Subcutaneous abdominal adipose tissue (tissue), 5 donors: ENCODE results near the gene ULK1.
A peak's percentile ranks its signal among the peaks of the same experiment; 100 is the strongest.
"Not testable (repeated sequence)": the region's sequence is repeated elsewhere in the genome, so short reads cannot be mapped to it uniquely, and the experiment has no call there.

Experiments
- H3K27ac ChIP-seq: one replicate; pipeline ENCODE4 v1.7.0; 2013; ENCODE audit warnings: low read depth, mild to moderate bottlenecking, inconsistent platforms, low read length, moderate library complexity
- H3K27me3 ChIP-seq, 5 donors: one replicate each; pipeline ENCODE4 v1.7.0; 2013; ENCODE audit warnings: low read length in 5 of 5, inconsistent platforms in 1 of 5; ENCODE audit not compliant: control insufficient read depth in 5 of 5, insufficient read depth in 4 of 5
- H3K36me3 ChIP-seq, 5 donors: one replicate each; pipeline ENCODE4 v1.7.0; 2013; ENCODE audit warnings: low read length in 5 of 5; ENCODE audit not compliant: control insufficient read depth in 5 of 5, insufficient read depth in 5 of 5
- H3K4me1 ChIP-seq, 5 donors: one replicate each; pipeline ENCODE4 v1.7.0; 2013; ENCODE audit warnings: low read length in 5 of 5, mild to moderate bottlenecking in 3 of 5, moderate library complexity in 1 of 5; ENCODE audit not compliant: control insufficient read depth in 5 of 5, insufficient read depth in 5 of 5
- H3K4me3 ChIP-seq, 5 donors: one replicate each; pipeline ENCODE4 v1.7.0; 2013; ENCODE audit warnings: low read length in 5 of 5, low read depth in 1 of 5
- H3K9ac ChIP-seq, 5 donors: one replicate each; pipeline ENCODE4 v1.7.0; 2013; ENCODE audit warnings: low read length in 5 of 5, mild to moderate bottlenecking in 4 of 5, moderate library complexity in 3 of 5
- H3K9me3 ChIP-seq, 5 donors: one replicate each; pipeline ENCODE4 v1.7.0; 2013; ENCODE audit warnings: low read length in 5 of 5; ENCODE audit not compliant: control insufficient read depth in 5 of 5
- donor health status: healthy.
- donor health status: healthy.
- donor health status: healthy.
- donor health status: healthy.
- donor health status: healthy.

ULK1 gene

GRCh38 chr12:131959116-131959515, 64.7 kb downstream of the ULK1 start:
- Histone ChIP-seq H3K9ac (no peak overlapping the region), H3K4me3 (no peak overlapping the region), H3K27ac (no peak overlapping the region), H3K4me1 (peaks cover 6 to 32% (median 24%) of the 10 kb centered on the region in 5 donors), H3K9me3 (no peaks in the 10 kb centered on the region), H3K36me3 (peaks cover 8 to 13% (median 9%) of the 10 kb centered on the region in 5 donors), H3K27me3 (no peaks in the 10 kb centered on the region)

GRCh38 chr12:131959641-131960589, 65.5 kb downstream of the ULK1 start:
- H3K9ac ChIP-seq: peak overlapping the region in 1 of 5 donors; percentile 14
- H3K27me3 ChIP-seq: no peaks in the 10 kb centered on the region
- no peak overlapping the region for H3K27ac ChIP-seq
- peaks cover 8 to 13% (median 9%) of the 10 kb centered on the region in 5 donors for H3K36me3 ChIP-seq
- H3K4me1 ChIP-seq: peaks cover 6 to 32% (median 24%) of the 10 kb centered on the region in 5 donors
- H3K9me3 ChIP-seq: no peaks in the 10 kb centered on the region
- no peak overlapping the region for H3K4me3 ChIP-seq

- H3K9ac ChIP-seq, H3K27ac ChIP-seq, H3K27me3 ChIP-seq, H3K4me3 ChIP-seq, H3K9me3 ChIP-seq: not testable (repeated sequence)
- Histone ChIP-seq H3K4me1 (peaks cover 6 to 32% (median 24%) of the 10 kb centered on the region in 5 donors), H3K36me3 (peaks cover 8 to 13% (median 9%) of the 10 kb centered on the region in 5 donors)
These were observed 66.3 kb downstream of the ULK1 start for GRCh38 chr12:131960590-131961325.

- not testable (repeated sequence) for H3K27ac ChIP-seq, H3K4me3 ChIP-seq, H3K9me3 ChIP-seq, H3K27me3 ChIP-seq, H3K9ac ChIP-seq
- H3K36me3 ChIP-seq: peaks cover 8 to 13% (median 9%) of the 10 kb centered on the region in 5 donors
- H3K4me1 ChIP-seq: peaks cover 6 to 29% (median 24%) of the 10 kb centered on the region in 5 donors
These were observed 66.9 kb downstream of the ULK1 start for GRCh38 chr12:131961328-131961727.

- no peaks in the 10 kb centered on the region for H3K27me3 ChIP-seq
- no peak overlapping the region for H3K4me3 ChIP-seq
- H3K4me1 ChIP-seq: peaks cover 6 to 25% (median 23%) of the 10 kb centered on the region in 5 donors
- H3K9ac ChIP-seq: no peak overlapping the region
- H3K9me3 ChIP-seq: no peaks in the 10 kb centered on the region
- H3K36me3 ChIP-seq: peaks cover 8 to 13% (median 9%) of the 10 kb centered on the region in 5 donors
- no peak overlapping the region for H3K27ac ChIP-seq
These were observed 67.6 kb downstream of the ULK1 start for GRCh38 chr12:131962069-131962468.

- H3K27me3 ChIP-seq: no peaks in the 10 kb centered on the region
- no peak overlapping the region for H3K9ac ChIP-seq
- H3K4me1 ChIP-seq: peaks cover 6 to 20% (median 17%) of the 10 kb centered on the region in 5 donors
- H3K4me3 ChIP-seq: no peak overlapping the region
- no peaks in the 10 kb centered on the region for H3K9me3 ChIP-seq
- H3K27ac ChIP-seq: no peak overlapping the region
- peaks cover 8 to 13% (median 9%) of the 10 kb centered on the region in 5 donors for H3K36me3 ChIP-seq
These were observed 69.0 kb downstream of the ULK1 start for GRCh38 chr12:131963381-131963780.

GRCh38 chr12:131965073-131965472, 70.7 kb downstream of the ULK1 start:
- Histone ChIP-seq H3K27me3 (no peaks in the 10 kb centered on the region), H3K4me3 (no peak overlapping the region), H3K36me3 (peaks cover 8 to 13% (median 9%) of the 10 kb centered on the region in 5 donors), H3K4me1 (peaks cover 1 to 3% (median 2%) of the 10 kb centered on the region in 5 donors), H3K9me3 (no peaks in the 10 kb centered on the region), H3K27ac (no peak overlapping the region), H3K9ac (no peak overlapping the region)

- Histone ChIP-seq H3K4me3 (no peak overlapping the region), H3K27ac (no peak overlapping the region), H3K27me3 (no peaks in the 10 kb centered on the region)
These were observed 76.8 kb downstream of the ULK1 start for GRCh38 chr12:131971226-131971625.

More at GRCh38 chr12:131971226-131971625, 76.8 kb downstream of the ULK1 start:
- H3K36me3 ChIP-seq: peaks cover 0 to 3% (median 0%) of the 10 kb centered on the region in 5 donors
- H3K4me1 ChIP-seq: peaks cover 0 to 5% (median 0%) of the 10 kb centered on the region in 5 donors
- H3K9me3 ChIP-seq: no peaks in the 10 kb centered on the region
- no peak overlapping the region for H3K9ac ChIP-seq
